Measurements from ENCODE around the gene FAM76A.
"Not testable (repeated sequence)": the region's sequence is repeated elsewhere in the genome, so short reads cannot be mapped to it uniquely, and the experiment has no call there.

FAM76A gene

GRCh38 chr1:27725374-27726172 is at the start of gene FAM76A:
Gene FAM76A, plus strand, starts transcription at chr1:27725961. Its CDS starts 120 bp downstream, at chr1:27726081.
- peak; percentile 100 for DNase-seq

- no peak for DNase-seq
These were observed 49.4 kb upstream of the FAM76A start for GRCh38 chr1:27676410-27676809.

- no peak for DNase-seq
These were observed 47.0 kb upstream of the FAM76A start for GRCh38 chr1:27678747-27679146.

DNA sequence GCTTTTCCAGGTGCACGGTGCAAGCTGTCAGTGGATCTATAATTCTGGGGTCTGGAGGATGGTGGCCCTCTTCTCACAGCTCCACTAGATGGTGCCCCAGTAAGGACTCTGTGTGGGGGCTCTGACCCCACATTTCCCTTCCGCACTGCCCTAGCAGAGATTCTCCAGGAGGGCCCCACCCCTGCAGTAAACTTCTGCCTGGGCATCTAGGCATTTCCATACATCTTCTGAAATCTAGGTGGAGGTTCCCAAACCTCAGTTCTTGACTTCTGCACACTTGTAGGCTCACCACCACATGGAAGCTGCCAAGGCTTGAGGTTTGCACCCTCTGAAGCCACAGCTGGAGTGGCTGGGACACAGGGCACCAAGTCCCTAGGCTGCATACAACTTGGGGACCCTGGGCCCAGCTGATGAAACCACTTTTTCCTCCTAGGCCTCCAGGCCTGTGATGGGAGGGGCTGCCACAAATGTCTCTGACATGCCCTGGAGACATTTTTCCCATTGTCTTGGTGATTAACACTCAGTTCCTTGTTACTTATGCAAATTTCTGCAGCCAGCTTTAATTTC is 45.5 kb upstream of the FAM76A start:
- DNase-seq: not testable (repeated sequence)

- not testable (repeated sequence) for DNase-seq
These were observed 44.2 kb upstream of the FAM76A start for GRCh38 chr1:27681580-27681979.

GRCh38 chr1:27682351-27682944 is 43.3 kb upstream of the FAM76A start:
- no peak for DNase-seq

DNA sequence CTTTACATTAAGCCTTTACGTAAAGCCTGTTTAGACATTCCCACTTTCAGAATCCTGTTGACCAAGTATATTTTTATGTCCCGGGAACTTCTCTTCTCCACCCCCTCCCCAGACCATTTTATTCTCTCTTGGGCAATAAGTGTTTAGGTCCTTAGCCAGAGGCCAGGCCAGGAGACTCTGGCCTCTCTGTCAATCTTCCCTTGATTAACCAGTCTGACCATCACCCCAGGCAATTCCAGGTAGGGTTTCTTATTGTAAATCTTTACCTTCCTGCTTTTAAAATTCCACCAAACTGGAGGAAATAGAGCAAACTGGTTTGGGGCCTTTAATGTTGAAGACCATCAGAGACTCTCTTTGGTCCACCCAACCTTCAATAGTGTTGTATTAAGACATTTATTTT is 41.6 kb upstream of the FAM76A start:
- no peak for DNase-seq

- DNase-seq: peak; percentile 97
These were observed 39.4 kb upstream of the FAM76A start for GRCh38 chr1:27686223-27686990.

DNA sequence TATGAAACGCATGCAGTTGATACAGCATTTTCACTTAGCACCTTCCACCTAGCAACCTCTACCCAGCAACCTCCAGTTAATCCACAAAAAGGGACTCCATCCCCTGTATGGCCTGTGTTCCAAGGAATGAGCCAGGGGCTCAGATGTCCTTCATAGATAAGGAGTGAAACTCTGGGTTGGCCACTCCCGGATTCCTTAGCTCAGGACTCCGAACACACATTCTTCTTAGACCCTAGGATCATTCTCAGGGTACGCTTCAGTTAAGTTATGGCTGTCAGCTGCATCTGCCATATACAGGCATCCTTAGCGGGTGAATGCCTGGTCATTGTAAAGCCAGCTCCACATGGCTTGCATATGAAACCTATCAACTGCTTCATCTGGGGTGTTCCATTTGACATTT is 37.9 kb upstream of the FAM76A start:
- DNase-seq: no peak

GRCh38 chr1:27689423-27690173 is 36.2 kb upstream of the FAM76A start:
- no peak for DNase-seq

DNA sequence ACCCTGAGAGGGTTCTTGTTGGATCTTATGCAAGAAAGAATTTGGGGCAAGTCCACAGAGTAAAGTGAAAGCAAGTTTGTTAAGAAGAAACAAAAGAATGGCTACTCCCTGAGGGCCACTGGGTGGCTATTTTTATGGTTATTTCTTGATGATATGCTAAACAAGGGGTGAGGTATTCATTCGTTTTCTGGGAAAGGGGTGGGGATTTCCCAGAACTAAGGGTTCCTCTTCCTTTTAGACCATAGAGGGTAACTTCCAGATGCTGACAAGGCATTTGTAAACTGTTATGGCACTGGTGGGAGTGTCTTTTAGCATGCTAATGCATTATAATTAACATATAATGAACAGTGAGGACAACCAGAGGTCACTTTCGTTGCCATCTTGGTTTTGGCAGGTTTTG is 35.6 kb upstream of the FAM76A start:
- DNase-seq: no peak

DNA sequence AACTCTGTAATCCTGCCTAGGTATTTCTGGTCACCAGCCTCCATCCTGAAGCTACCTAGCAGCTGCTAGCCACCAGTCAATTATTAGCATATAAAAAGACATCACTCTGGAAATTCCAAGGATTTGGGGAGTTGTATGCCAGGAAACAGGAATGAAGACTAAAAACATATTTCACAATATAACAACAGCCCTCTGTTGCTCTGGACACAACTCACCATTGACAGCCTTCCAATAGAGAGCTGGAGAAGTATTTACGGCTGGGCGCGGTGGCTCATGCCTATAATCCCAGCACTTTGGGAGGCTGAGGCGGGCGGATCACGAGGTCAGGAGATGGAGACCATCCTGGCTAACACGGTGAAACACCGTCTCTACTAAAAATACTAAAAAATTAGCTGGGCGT is 28.9 kb upstream of the FAM76A start:
- not testable (repeated sequence) for DNase-seq

DNA sequence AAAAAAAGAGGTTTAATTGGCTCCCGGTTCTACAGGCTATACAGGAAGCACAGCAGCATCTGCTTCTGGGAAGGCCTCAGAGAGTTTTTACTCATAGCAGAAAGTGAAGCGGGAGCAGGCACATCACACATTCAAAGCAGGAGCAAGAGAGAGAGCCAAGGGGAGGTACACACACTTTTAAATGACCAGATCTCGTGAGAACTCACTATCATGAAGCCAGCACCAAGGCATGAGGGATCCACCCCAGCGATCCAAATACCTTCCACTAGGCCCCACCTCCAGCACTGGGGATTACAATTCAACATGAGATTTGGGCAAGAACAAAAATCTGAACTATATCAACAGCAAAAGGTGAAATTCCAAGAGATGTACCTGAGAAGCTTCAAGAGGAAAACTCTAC is 20.8 kb upstream of the FAM76A start:
- DNase-seq: no peak

GRCh38 chr1:27705545-27705944 is 20.2 kb upstream of the FAM76A start:
- no peak for DNase-seq

- DNase-seq: no peak
These were observed 15.2 kb upstream of the FAM76A start for GRCh38 chr1:27710574-27710973.

GRCh38 chr1:27713139-27713725 is 12.5 kb upstream of the FAM76A start:
- no peak for DNase-seq

- DNase-seq: no peak
These were observed 11.8 kb upstream of the FAM76A start for GRCh38 chr1:27713869-27714513.

GRCh38 chr1:27716262-27716895 is 9.4 kb upstream of the FAM76A start:
- no peak for DNase-seq

- peak; percentile 54 for DNase-seq
These were observed 6.2 kb upstream of the FAM76A start for GRCh38 chr1:27719286-27720251.

DNA sequence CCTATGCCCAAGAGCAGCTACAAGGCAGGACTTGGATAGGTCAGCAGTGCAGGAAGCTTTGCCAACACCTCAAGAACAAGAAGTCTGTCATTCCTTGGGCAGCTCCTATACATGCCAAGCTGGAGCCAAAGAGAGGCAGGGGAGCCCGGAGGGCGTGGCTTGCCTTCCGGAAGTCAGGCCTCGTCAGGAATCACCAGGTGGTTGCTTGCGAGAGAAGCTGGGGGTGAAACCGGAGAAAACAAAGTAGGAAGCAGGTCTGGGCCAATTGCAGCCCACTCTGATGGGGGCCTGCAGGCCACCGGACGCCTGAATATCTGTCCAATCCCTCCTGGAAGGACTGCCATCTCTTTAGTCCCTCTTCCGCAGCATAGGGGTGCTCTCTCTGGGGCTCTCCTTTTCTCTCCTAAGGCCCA is 794 bp upstream of the FAM76A start:
- DNase-seq: peak; percentile 80
